GM04503 (cell line): ENCODE results near the gene FGD1.
"Not testable (repeated sequence)": the region's sequence is repeated elsewhere in the genome, so short reads cannot be mapped to it uniquely, and the experiment has no call there.

ENCODE experiments used
- DNase-seq: peaks from one replicate; pipeline ENCODE4 v3.0.0-alpha.2; 2012; ENCODE audit warnings: low read depth

Gene FGD1

GRCh38 chrX:54495814-54496516, at the start of gene FGD1:
Gene FGD1, minus strand, starts transcription at chrX:54496234. Its CDS starts 802 bp downstream, at chrX:54495432.
- no peak for DNase-seq

- not testable (repeated sequence) for DNase-seq
Observed at GRCh38 chrX:54542239-54542638, 46.2 kb upstream of the FGD1 start.

GRCh38 chrX:54540289-54540688, 44.3 kb upstream of the FGD1 start:
- peak; percentile 19 for DNase-seq

GRCh38 chrX:54534271-54534670, 38.2 kb upstream of the FGD1 start:
- no peak for DNase-seq

- no peak for DNase-seq
Observed at GRCh38 chrX:54530357-54530900, 34.4 kb upstream of the FGD1 start.

- peak; percentile 28 for DNase-seq
Observed at GRCh38 chrX:54529552-54530356, 33.7 kb upstream of the FGD1 start, which contains the start of gene GNL3L. Gene GNL3L, plus strand, starts transcription at chrX:54530219. Its CDS starts 2,348 bp downstream, at chrX:54532567.

GRCh38 chrX:54529151-54529550, 33.1 kb upstream of the FGD1 start:
- no peak for DNase-seq

- no peak for DNase-seq
Observed at GRCh38 chrX:54509400-54509799, 13.4 kb upstream of the FGD1 start.

- no peak for DNase-seq
Observed at GRCh38 chrX:54496936-54497335, 902 bp upstream of the FGD1 start.

- no peak for DNase-seq
Observed at GRCh38 chrX:54496517-54496852, 451 bp upstream of the FGD1 start.

- no peak for DNase-seq
Observed at GRCh38 chrX:54494989-54495813, 833 bp downstream of the FGD1 start.

- no peak for DNase-seq
Observed at GRCh38 chrX:54494166-54494988, 1.7 kb downstream of the FGD1 start.

GRCh38 chrX:54492340-54492739, 3.7 kb downstream of the FGD1 start:
- no peak for DNase-seq

GRCh38 chrX:54489819-54490218, 6.2 kb downstream of the FGD1 start:
- not testable (repeated sequence) for DNase-seq

GRCh38 chrX:54484666-54485065, 11.4 kb downstream of the FGD1 start:
- DNase-seq, result no peak

GRCh38 chrX:54483946-54484345, 12.1 kb downstream of the FGD1 start:
- no peak for DNase-seq

- no peak for DNase-seq
Observed at GRCh38 chrX:54482839-54483593, 13.0 kb downstream of the FGD1 start.

GRCh38 chrX:54479136-54480111, 16.6 kb downstream of the FGD1 start:
- no peak for DNase-seq
